PC-3 (cell line): Measurements from ENCODE around the gene NCAPG. TPM values are rescaled to one million over a fixed set of nuclear protein-coding genes. Genes with fewer than 3 reads are reported as not detected.

Experiments
- ATAC-seq: fragments of 200-7000 bp; cut with Tn5 transposase; 2 replicates; pipeline ENCODE4 v1.9.1; 2020; ENCODE audit warnings: mild to moderate bottlenecking, moderate library complexity
- BruUV-seq: library from RNA; stranded (reverse); fragments of 400-500 nt; replicated peaks from 2 replicates; lab custom pipeline; 2021; lab: Mats Ljungman, UMichigan
- CTCF ChIA-PET: fragments of 300-600 bp; sonication (Branson Sonifier 250); formaldehyde crosslinking; loops from one replicate; lab custom pipeline; 2022; ENCODE audit warnings: antibody characterized with exemption; lab: Charles Lee
- POLR2A ChIA-PET: fragments of 300-600 bp; sonication (Branson Sonifier 250); formaldehyde crosslinking; loops from one replicate; lab custom pipeline; 2022; ENCODE audit warnings: antibody characterized with exemption; ENCODE audit not compliant: unreplicated experiment; lab: Charles Lee
- DNase-seq: peaks from one replicate; pipeline ENCODE4 v3.0.0-alpha.2; 2015
- H2AFZ ChIP-seq: fragments of 300-600 bp; sonication (generic); 2 replicates; pipeline ENCODE4 v1.6.0; 2016; ENCODE audit warnings: antibody characterized with exemption, low read length
- H3F3A ChIP-seq: fragments of 300-600 bp; sonication (generic); one replicate; pipeline ENCODE4 v1.6.0; 2017; ENCODE audit warnings: antibody characterized with exemption, low read length, control low read depth, mild to moderate bottlenecking; ENCODE audit not compliant: unreplicated experiment
- H3K27ac ChIP-seq: fragments of 300-600 bp; sonication (generic); 2 replicates; pipeline ENCODE4 v1.5.1; 2016; ENCODE audit warnings: mild to moderate bottlenecking, low read length
- H3K27me3 ChIP-seq: fragments of 300-600 bp; sonication (generic); 2 replicates; pipeline ENCODE4 v1.6.1; 2016; ENCODE audit warnings: low read length, mixed read lengths
- H3K36me3 ChIP-seq: fragments of 300-600 bp; sonication (generic); 2 replicates; pipeline ENCODE4 v1.6.1; 2016; ENCODE audit warnings: low read depth, mixed run types, low read length, mixed read lengths
- H3K4me1 ChIP-seq: fragments of 300-600 bp; sonication (generic); 2 replicates; pipeline ENCODE4 v1.5.1; 2016; ENCODE audit warnings: low read length; ENCODE audit not compliant: insufficient read depth
- H3K4me2 ChIP-seq: fragments of 300-600 bp; sonication (generic); 2 replicates; pipeline ENCODE4 v1.6.0; 2016; ENCODE audit warnings: low read length
- H3K4me3 ChIP-seq: fragments of 300-600 bp; sonication (generic); 2 replicates; pipeline ENCODE4 v1.5.1; 2016; ENCODE audit warnings: mild to moderate bottlenecking, low read length, mixed read lengths
- H3K79me2 ChIP-seq: fragments of 300-600 bp; sonication (generic); 2 replicates; pipeline ENCODE4 v1.6.1; 2017; ENCODE audit warnings: low read length, mixed read lengths
- H3K9ac ChIP-seq: fragments of 300-600 bp; sonication (generic); 2 replicates; pipeline ENCODE4 v1.6.0; 2016; ENCODE audit warnings: mild to moderate bottlenecking, low read length
- H3K9me2 ChIP-seq: fragments of 300-600 bp; sonication (generic); replicated peaks from 2 replicates; pipeline ENCODE4 v1.6.1; 2016; ENCODE audit warnings: mixed run types, low read length, mixed read lengths
- H3K9me3 ChIP-seq: fragments of 300-600 bp; sonication (generic); 2 replicates; pipeline ENCODE4 v1.6.1; 2016; ENCODE audit warnings: low read length, mixed read lengths
- H4K20me1 ChIP-seq: fragments of 300-600 bp; sonication (generic); 2 replicates; pipeline ENCODE4 v1.6.1; 2016; ENCODE audit warnings: low read length, mixed read lengths
- CTCF ChIP-seq: fragments of 300-600 bp; sonication (generic); conservative IDR thresholded peaks from 2 replicates; pipeline ENCODE4 v1.5.1; 2017; ENCODE audit warnings: antibody characterized with exemption, low read depth, mild to moderate bottlenecking, low read length
- EZH2 ChIP-seq: fragments of 300-600 bp; sonication (generic); IDR thresholded peaks from one replicate; pipeline ENCODE4 v1.6.1; 2017; ENCODE audit warnings: antibody characterized with exemption, mild to moderate bottlenecking, low read length; ENCODE audit not compliant: unreplicated experiment
- EZH2phosphoT487 ChIP-seq: fragments of 300-600 bp; sonication (generic); IDR thresholded peaks from 2 replicates; pipeline ENCODE4 v1.6.1; 2018; ENCODE audit warnings: mild to moderate bottlenecking, antibody characterized with exemption, low read length, borderline replicate concordance
- intact Hi-C: fragments of 100-400 bp; cut with micrococcal nuclease; formaldehyde crosslinking; loops from 2 replicates; pipeline ENCODE4 v1.9.0; 2023
- total RNA-seq: library from RNA; depleted of rRNA; stranded (reverse); fragments of >200 nt; gene quantifications from 2 replicates; pipeline ENCODE4 v1.2.3, GENCODE V29; 2014

Gene NCAPG
- total RNA-seq, 1 experiment from 2014 or later, result 27.6 TPM

GRCh38 chr4:17794730-17795129 lies 16.0 kb upstream of the NCAPG start:
- intact Hi-C loops, result no loop called here
- Histone ChIP-seq H3K4me3 (no peak overlapping the region), H3K4me1 (peaks cover 17% of the 10 kb centered on the region), H3K27ac (peak overlapping the region; percentile 64), H3K4me2 (0 out of 2 replicates have a peak overlapping the region, but pooled peaks have one; percentile 6), H3K27me3 (no peaks in the 10 kb centered on the region), H3K9me3 (no peaks in the 10 kb centered on the region), H4K20me1 (no peaks in the 10 kb centered on the region), H3K9me2 (no peaks in the 10 kb centered on the region), H2AFZ (no peak overlapping the region), H3F3A (no peaks in the 10 kb centered on the region), H3K79me2 (no peaks in the 10 kb centered on the region), H3K9ac (no peak overlapping the region; the same call in 1 of the 2 replicates), H3K36me3 (no peaks in the 10 kb centered on the region)
- CTCF ChIA-PET, result no interaction called here
- BruUV-seq, result no TSS peak
- POLR2A ChIA-PET, result interaction anchor here (0.6 kb wide), 1 partner anchor 15 kb away, joined by 4 read pairs; no protein-coding TSS in a partner anchor
- TF ChIP-seq CTCF, result no peak
- no peak for TF ChIP-seq EZH2phosphoT487
- no peak for TF ChIP-seq EZH2
- DNase-seq (peak; percentile 47), ATAC-seq (no peak)

- Histone ChIP-seq H4K20me1 (no peaks in the 10 kb centered on the region), H3K79me2 (no peaks in the 10 kb centered on the region), H3K9me3 (no peaks in the 10 kb centered on the region), H3K4me3 (no peak overlapping the region), H3K9me2 (no peaks in the 10 kb centered on the region), H2AFZ (no peak overlapping the region), H3K36me3 (peaks cover 7% of the 10 kb centered on the region; the same call in 1 of the 2 replicates), H3K27ac (no peak overlapping the region), H3F3A (no peaks in the 10 kb centered on the region), H3K27me3 (no peaks in the 10 kb centered on the region), H3K4me2 (no peak overlapping the region), H3K4me1 (peaks cover 17% of the 10 kb centered on the region), H3K9ac (no peak overlapping the region)
- no peak for DNase-seq
- CTCF ChIA-PET, result no interaction called here
- BruUV-seq, result no TSS peak
- POLR2A ChIA-PET, result no interaction called here
- TF ChIP-seq CTCF (no peak), EZH2phosphoT487 (no peak), EZH2 (no peak)
- intact Hi-C loops, result no loop called here
- ATAC-seq, result no peak
These were observed 13.0 kb upstream of the NCAPG start for GRCh38 chr4:17797808-17798207.

- TF ChIP-seq EZH2phosphoT487, result no peak
- TF ChIP-seq EZH2, result no peak
- TF ChIP-seq CTCF, result no peak
- intact Hi-C loops, result loop anchor here (5.0 kb wide), 1 partner anchor 193 kb away; the partner anchor contains the start of gene MED28
- no TSS peak for BruUV-seq
These were observed 5.1 kb upstream of the NCAPG start for GRCh38 chr4:17805580-17806155.

More at GRCh38 chr4:17805580-17806155, 5.1 kb upstream of the NCAPG start:
- Histone ChIP-seq H3K9ac (no peak overlapping the region), H3K4me3 (no peak overlapping the region), H2AFZ (no peak overlapping the region), H3K27me3 (no peaks in the 10 kb centered on the region), H3K79me2 (peaks cover 72% of the 10 kb centered on the region), H3K36me3 (peaks cover 37% of the 10 kb centered on the region), H3K4me1 (peaks cover 15% of the 10 kb centered on the region), H3K9me2 (no peaks in the 10 kb centered on the region), H4K20me1 (peaks cover 27% of the 10 kb centered on the region; the same call in 1 of the 2 replicates), H3K9me3 (no peaks in the 10 kb centered on the region), H3K27ac (no peak overlapping the region), H3K4me2 (no peak overlapping the region), H3F3A (no peaks in the 10 kb centered on the region)
- no peak for DNase-seq
- ChIA-PET CTCF (no interaction called here), POLR2A (no interaction called here)
- ATAC-seq, result no peak
